Neuron (in vitro differentiated cells): ENCODE data around the gene CD7.
A peak's percentile ranks its signal among the peaks of the same experiment; 100 is the strongest.

Experiments used
- H2AFZ ChIP-seq: one replicate; pipeline ENCODE4 v1.6.1; 2013; ENCODE audit warnings: low read depth, mild to moderate bottlenecking, inconsistent platforms, low read length, moderate library complexity
- H3K27me3 ChIP-seq: one replicate; pipeline ENCODE4 v1.6.1; 2013; ENCODE audit warnings: low read length; ENCODE audit not compliant: insufficient read depth
- H3K36me3 ChIP-seq: one replicate; pipeline ENCODE4 v1.6.1; 2013; ENCODE audit warnings: low read length; ENCODE audit not compliant: insufficient read depth
- H3K4me1 ChIP-seq: one replicate; pipeline ENCODE4 v1.6.1; 2013; ENCODE audit warnings: low read length; ENCODE audit not compliant: insufficient read depth
- H3K4me3 ChIP-seq: 2 replicates; pipeline ENCODE4 v1.5.1; 2013; ENCODE audit warnings: mild to moderate bottlenecking, low read length, moderate library complexity
- H3K9me3 ChIP-seq: one replicate; pipeline ENCODE4 v1.6.1; 2013; ENCODE audit warnings: low read length

Gene CD7

GRCh38 chr17:82273327-82274133, 43.9 kb downstream of the CD7 start, which contains the start of gene CSNK1D:
Gene CSNK1D (minus strand): TSS chr17:82273700. CDS start chr17:82273381, 319 bp downstream.
- peaks cover 22% of the 10 kb centered on the region for H3K36me3 ChIP-seq
- H3K4me3 ChIP-seq = peak within 1 kb of the TSS; percentile 58
- peak within 1 kb of the TSS; percentile 38 for H2AFZ ChIP-seq
- H3K27me3 ChIP-seq = no peaks in the 10 kb centered on the region
- H3K9me3 ChIP-seq = peaks cover 2% of the 10 kb centered on the region
- peaks cover 13% of the 10 kb centered on the region for H3K4me1 ChIP-seq

DNA sequence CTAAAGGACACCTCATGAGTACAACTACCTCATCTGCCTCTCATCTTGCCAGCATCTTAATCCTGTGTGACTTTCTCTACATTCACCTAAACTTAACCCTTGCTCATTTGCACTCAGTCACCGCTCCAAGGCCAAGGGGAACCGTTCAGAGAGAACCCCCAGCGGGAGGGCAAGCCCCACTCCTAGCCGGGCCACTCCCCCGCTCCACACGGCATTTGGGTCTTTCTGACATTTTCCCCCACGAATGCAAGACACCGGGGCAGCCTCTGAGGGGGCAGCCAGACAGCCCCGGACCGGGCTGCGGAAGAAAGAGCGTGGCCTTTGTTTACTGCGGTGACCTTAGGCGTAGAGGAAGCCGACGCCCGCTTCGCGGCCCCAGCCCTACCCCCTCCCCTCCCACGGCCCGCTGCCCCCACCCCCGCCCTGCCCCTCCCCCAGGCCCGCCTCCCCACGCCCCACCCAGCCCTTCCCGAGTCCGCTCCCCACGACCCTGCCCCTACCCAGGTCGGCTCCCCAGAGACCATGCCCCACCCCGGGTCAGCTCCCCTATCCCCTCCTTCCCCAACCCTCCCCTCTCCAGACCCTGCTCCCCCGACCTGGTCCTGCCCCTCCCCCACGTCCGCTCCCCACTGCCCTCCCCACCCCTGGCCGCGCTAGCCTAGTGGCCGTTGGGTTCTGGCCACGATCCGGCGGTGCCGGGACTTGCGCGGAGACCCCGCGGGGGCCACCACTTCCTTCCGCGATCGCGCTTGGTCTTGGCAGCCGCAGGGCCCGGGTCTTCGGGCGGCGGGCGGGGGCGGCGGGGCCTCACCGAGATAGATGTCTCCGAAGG, 44.7 kb downstream of the CD7 start:
- H3K4me3 ChIP-seq = peak overlapping the region; percentile 58
- no peaks in the 10 kb centered on the region for H3K27me3 ChIP-seq
- peaks cover 13% of the 10 kb centered on the region for H3K4me1 ChIP-seq
- no peak overlapping the region for H2AFZ ChIP-seq
- H3K9me3 ChIP-seq = peaks cover 2% of the 10 kb centered on the region
- H3K36me3 ChIP-seq = peaks cover 26% of the 10 kb centered on the region

DNA sequence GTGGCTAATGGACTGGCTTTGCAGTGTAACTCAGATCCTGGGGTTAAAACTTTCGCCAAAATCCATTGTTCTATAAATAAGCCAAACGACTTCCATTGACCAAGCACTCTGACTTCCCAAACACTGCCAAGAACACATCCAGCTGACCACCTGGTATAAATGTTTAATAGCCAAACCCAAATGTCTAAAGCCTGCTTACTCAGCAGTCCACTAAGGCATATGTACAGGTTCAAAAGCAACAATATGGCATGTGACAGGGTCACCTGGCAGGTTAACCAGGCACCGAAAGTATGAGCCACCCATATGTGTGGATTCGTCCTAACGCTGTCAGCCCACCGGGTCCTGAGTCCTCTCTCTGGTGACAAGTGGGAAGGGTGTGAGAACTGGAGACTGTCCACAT, 46.0 kb downstream of the CD7 start:
- H3K4me3 ChIP-seq = no peak overlapping the region
- peaks cover 36% of the 10 kb centered on the region for H3K36me3 ChIP-seq
- peaks cover 2% of the 10 kb centered on the region for H3K9me3 ChIP-seq
- no peak overlapping the region for H2AFZ ChIP-seq
- H3K27me3 ChIP-seq = no peaks in the 10 kb centered on the region
- H3K4me1 ChIP-seq = peaks cover 13% of the 10 kb centered on the region

- H3K36me3 ChIP-seq = peaks cover 44% of the 10 kb centered on the region
- H3K9me3 ChIP-seq = peaks cover 2% of the 10 kb centered on the region
- H2AFZ ChIP-seq = no peak overlapping the region
- no peaks in the 10 kb centered on the region for H3K27me3 ChIP-seq
- no peak overlapping the region for H3K4me3 ChIP-seq
- peaks cover 13% of the 10 kb centered on the region for H3K4me1 ChIP-seq
These were observed 46.8 kb downstream of the CD7 start for GRCh38 chr17:82270651-82271050.

DNA sequence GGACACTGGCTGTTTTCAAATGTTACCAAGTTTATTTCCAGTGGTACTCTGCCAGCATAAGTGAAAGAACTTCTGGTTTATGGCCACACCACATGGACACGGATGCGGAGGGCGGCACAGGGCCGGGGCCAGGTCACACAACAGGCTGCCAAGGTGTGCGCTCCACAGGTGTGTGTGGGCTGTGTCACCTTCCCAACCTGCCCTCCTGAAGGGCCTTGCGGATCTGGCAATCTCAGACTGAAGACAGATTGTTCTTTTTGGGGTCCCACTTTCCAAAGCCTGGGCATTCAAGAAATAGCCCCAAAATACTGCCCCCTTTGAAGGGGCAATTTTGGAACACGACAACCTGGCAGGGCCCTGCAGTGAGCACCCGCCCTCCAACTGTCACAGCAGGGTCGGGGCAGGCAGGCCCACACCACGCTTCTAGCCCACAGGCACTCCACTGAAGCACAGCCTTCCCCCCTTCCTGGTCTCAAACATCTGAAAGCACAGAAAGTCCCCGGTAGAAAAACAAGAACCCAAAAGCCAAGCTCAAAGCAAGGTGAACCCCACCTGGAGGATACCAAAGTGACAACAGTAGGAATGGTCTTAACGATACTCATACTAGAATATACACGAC, 47.4 kb downstream of the CD7 start:
- Histone ChIP-seq H2AFZ (no peak overlapping the region), H3K36me3 (peaks cover 50% of the 10 kb centered on the region), H3K9me3 (peaks cover 2% of the 10 kb centered on the region), H3K4me1 (peaks cover 13% of the 10 kb centered on the region), H3K27me3 (no peaks in the 10 kb centered on the region), H3K4me3 (no peak overlapping the region)

- H3K36me3 ChIP-seq = peaks cover 55% of the 10 kb centered on the region
- H3K4me1 ChIP-seq = peaks cover 13% of the 10 kb centered on the region
- H3K27me3 ChIP-seq = no peaks in the 10 kb centered on the region
- H3K9me3 ChIP-seq = peaks cover 2% of the 10 kb centered on the region
- H2AFZ ChIP-seq = no peak overlapping the region
- no peak overlapping the region for H3K4me3 ChIP-seq
These were observed 48.1 kb downstream of the CD7 start for GRCh38 chr17:82269138-82269881.

DNA sequence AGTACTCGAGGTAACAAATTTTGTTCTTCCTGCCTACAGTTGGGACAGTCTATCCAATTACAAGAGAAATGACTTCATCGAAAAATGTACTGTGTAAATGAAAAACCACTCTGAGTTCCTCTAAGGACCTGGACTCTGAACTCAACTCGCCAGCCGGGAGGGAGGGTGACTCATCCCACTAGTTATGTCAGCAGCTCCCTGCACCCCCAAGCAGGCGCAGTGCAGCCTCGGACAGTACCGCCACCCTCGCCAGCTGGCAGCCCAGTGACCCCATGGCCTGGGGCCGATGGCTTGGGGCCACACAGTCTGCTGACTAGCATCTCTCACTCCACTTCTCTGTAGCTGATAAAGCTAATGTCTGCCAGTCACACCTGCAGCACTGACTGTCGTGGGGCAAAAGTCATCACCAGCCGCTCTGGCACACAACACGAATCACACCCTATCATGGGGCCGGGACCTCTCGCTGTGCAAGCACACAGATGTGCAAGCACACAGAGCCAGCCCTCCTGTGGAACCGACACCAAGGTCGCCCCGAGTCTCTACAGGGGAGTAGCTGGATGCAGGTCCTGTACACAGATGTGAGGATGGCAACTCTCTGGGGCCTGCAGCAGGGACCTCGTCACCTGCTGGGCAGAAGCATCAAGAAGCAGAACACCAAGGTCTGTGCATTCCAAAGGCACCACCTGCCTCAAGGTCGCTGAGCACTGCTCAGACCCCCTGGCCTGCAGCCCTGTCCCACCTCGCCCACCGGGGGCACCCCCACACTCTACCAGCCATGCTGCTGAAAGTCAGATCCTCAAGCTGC, 49.6 kb downstream of the CD7 start:
- H3K9me3 ChIP-seq = peaks cover 2% of the 10 kb centered on the region
- peaks cover 6% of the 10 kb centered on the region for H3K4me1 ChIP-seq
- H3K36me3 ChIP-seq = peaks cover 70% of the 10 kb centered on the region

DNA sequence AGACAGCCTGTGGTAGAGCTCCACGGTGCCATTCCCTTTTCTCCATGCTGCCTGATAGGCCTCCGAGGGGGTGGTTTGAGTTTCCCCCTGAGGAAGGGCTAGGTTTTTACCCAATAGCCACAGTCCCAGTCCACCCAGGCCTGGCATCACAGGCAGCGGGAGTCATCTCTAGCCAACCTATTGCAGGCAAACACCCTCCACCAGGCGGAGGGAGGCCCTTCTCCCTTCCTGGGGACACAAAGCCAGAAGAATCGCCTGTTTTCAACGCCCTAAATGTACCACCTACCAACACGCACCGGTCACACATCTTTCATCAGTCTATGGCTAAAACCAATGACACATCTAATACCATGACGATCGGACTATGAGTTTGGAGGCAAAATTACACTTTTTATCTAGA, 51.3 kb downstream of the CD7 start:
- no peaks in the 10 kb centered on the region for H3K9me3 ChIP-seq
- H3K4me1 ChIP-seq = peaks cover 6% of the 10 kb centered on the region
- no peak overlapping the region for H2AFZ ChIP-seq
- no peaks in the 10 kb centered on the region for H3K27me3 ChIP-seq
- peaks cover 77% of the 10 kb centered on the region for H3K36me3 ChIP-seq
- no peak overlapping the region for H3K4me3 ChIP-seq

More for the DNA sequence above, 49.6 kb downstream of the CD7 start:
- Histone ChIP-seq H3K4me3 (no peak overlapping the region), H3K27me3 (no peaks in the 10 kb centered on the region), H2AFZ (no peak overlapping the region)
